HepG2 (cell line): ENCODE measurements around the gene MIB2.

ENCODE experiments used
- CTCF ChIP-seq: sonication (generic); formaldehyde crosslinking; IDR thresholded peaks from 2 replicates; pipeline ENCODE4 v1.5.0; 2020; ENCODE audit warnings: mild to moderate bottlenecking, missing genetic modification reagents, moderate library complexity
- DNMT3B ChIP-seq: conservative IDR thresholded peaks from 2 replicates; pipeline ENCODE4 v1.6.1; 2016; ENCODE audit warnings: missing biosample characterization, control low read depth
- FOSL1 ChIP-seq: sonication (generic); formaldehyde crosslinking; IDR thresholded peaks from 2 replicates; pipeline ENCODE4 v1.9.0; 2021; ENCODE audit warnings: missing genetic modification reagents, borderline replicate concordance
- IKZF4 ChIP-seq: sonication (generic); formaldehyde crosslinking; IDR thresholded peaks from 2 replicates; pipeline ENCODE4 v1.5.1; 2020; ENCODE audit warnings: borderline replicate concordance, mild to moderate bottlenecking, low read depth, missing genetic modification reagents; ENCODE audit errors: not compliant biosample characterization
- MTF1 ChIP-seq: sonication (generic); formaldehyde crosslinking; IDR thresholded peaks from 2 replicates; pipeline ENCODE4 v1.5.0; 2020; ENCODE audit warnings: missing genetic modification reagents
- NCOR1 ChIP-seq: fragments of 200-600 bp; sonication (generic); IDR thresholded peaks from 2 replicates; pipeline ENCODE4 v1.7.0; 2017; ENCODE audit warnings: antibody characterized with exemption, low read length, borderline replicate concordance
- NFIC ChIP-seq: IDR thresholded peaks from 2 replicates; pipeline ENCODE4 v1.6.1; 2012; ENCODE audit warnings: mild to moderate bottlenecking, low read length, inconsistent platforms
- RARA ChIP-seq: IDR thresholded peaks from 2 replicates; pipeline ENCODE4 v1.6.1; 2016; ENCODE audit warnings: missing genetic modification reagents, missing compliant biosample characterization
- TEAD2 ChIP-seq: sonication (generic); formaldehyde crosslinking; IDR thresholded peaks from 2 replicates; pipeline ENCODE4 v1.9.0; 2021; ENCODE audit warnings: missing genetic modification reagents
- TFDP1 ChIP-seq: IDR thresholded peaks from 2 replicates; pipeline ENCODE4 v1.6.1; 2016; ENCODE audit warnings: missing compliant biosample characterization, missing genetic modification reagents, borderline replicate concordance
- ZMAT5 ChIP-seq: sonication (generic); formaldehyde crosslinking; IDR thresholded peaks from 2 replicates; pipeline ENCODE4 v1.5.0; 2020; ENCODE audit warnings: mild to moderate bottlenecking, low read depth, missing genetic modification reagents, borderline replicate concordance
- ZNF3 ChIP-seq: IDR thresholded peaks from 2 replicates; pipeline ENCODE4 v1.7.0; 2017; ENCODE audit warnings: inconsistent platforms
- ZSCAN9 ChIP-seq: IDR thresholded peaks from 2 replicates; pipeline ENCODE4 v1.6.1; 2016; ENCODE audit warnings: borderline replicate concordance
- TF ChIP-seq, protein P1 (sequence below): IDR thresholded peaks from 2 replicates; pipeline ENCODE4 v1.6.1; 2016; ENCODE audit warnings: low read depth, control low read depth

DNA sequence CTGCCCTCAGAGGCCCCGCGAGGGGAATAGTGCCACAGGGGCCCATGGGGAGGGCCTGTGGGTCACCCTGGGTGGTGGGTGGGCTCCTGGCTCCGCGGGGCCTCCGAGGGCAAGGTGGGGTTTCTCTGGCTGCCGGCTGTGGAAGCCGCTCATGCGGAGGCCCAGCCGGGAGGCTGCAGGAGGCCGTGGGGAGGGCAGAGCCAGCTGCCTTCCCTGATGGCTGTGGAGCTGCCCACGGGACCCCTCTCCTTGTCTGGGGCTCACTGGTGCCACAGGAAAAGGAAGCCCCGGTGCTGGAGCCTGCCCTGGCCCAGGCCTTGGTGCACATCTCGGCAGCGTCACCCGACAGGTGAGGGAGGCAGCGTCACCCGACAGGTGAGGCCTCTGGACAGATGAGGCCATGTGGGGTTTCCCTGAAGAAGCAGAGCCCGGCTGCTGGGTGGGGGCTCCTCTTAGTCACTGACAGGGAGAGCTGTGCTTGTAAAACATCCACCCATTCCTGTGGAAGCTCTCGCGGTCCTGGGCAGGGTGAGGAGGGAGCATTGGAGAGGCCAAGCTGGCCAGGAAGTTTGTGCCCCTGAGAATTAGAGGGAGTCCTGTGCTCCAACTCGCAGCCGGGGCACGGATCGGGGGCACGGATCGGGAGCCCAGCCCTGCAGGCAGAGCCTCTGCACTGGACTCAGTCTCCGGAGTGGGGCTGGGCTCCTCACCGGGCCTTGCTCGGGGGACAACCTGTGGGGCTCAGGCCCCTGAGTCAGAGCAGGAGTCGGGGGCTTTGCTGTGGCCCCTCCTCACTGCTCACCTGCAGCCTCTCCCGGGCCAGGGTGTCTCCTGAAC, 6.1 kb downstream of the MIB2 start:
- no peak for TF ChIP-seq NCOR1
- no peak for TF ChIP-seq IKZF4
- TF ChIP-seq CTCF (CRISPR knock-in tag), result no peak
- TF ChIP-seq MTF1 (CRISPR knock-in tag), result no peak
- TF ChIP-seq, protein P1, sequence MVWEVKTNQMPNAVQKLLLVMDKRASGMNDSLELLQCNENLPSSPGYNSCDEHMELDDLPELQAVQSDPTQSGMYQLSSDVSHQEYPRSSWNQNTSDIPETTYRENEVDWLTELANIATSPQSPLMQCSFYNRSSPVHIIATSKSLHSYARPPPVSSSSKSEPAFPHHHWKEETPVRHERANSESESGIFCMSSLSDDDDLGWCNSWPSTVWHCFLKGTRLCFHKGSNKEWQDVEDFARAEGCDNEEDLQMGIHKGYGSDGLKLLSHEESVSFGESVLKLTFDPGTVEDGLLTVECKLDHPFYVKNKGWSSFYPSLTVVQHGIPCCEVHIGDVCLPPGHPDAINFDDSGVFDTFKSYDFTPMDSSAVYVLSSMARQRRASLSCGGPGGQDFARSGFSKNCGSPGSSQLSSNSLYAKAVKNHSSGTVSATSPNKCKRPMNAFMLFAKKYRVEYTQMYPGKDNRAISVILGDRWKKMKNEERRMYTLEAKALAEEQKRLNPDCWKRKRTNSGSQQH (CRISPR knock-in tag), result no peak
- TF ChIP-seq TFDP1, result no peak
- no peak for TF ChIP-seq FOSL1 (CRISPR knock-in tag)
- TF ChIP-seq DNMT3B (CRISPR knock-in tag), result no peak
- no peak for TF ChIP-seq RARA (CRISPR knock-in tag)
- no peak for TF ChIP-seq NFIC
- TF ChIP-seq TEAD2 (CRISPR knock-in tag), result no peak
- TF ChIP-seq ZMAT5 (CRISPR knock-in tag), result no peak
- no peak for TF ChIP-seq ZNF3 (CRISPR knock-in tag)
- TF ChIP-seq ZSCAN9 (CRISPR knock-in tag), result no peak
